ENCODE data around the gene MPPED2.

The MPPED2 gene

GRCh38 chr11:30364139-30364836, 221.9 kb downstream of the MPPED2 start:
- no peak for DNase-seq (ENCODE audit: low spot score)

DNA sequence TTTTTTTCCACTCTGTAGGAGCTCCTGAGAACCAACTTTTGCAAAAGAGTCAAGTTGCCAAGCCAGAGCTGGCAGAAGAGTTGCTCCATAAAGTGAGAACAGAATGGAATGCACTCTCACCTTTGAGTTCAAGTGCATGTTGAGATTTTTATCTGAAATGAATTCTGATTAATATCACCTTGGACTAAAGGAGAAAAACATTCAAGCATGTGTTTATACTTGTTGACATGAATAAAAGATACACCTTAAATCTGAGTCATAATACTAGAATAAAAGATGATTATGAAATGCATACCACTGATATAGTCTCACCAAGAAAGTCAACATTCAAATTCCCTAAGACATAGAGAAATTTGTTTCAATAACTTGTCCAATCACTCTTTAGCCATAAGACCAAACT, 225.4 kb downstream of the MPPED2 start:
- DNase-seq (ENCODE audit: low spot score) = no peak
